ENCODE data around the gene PPP2R3B.

DNA sequence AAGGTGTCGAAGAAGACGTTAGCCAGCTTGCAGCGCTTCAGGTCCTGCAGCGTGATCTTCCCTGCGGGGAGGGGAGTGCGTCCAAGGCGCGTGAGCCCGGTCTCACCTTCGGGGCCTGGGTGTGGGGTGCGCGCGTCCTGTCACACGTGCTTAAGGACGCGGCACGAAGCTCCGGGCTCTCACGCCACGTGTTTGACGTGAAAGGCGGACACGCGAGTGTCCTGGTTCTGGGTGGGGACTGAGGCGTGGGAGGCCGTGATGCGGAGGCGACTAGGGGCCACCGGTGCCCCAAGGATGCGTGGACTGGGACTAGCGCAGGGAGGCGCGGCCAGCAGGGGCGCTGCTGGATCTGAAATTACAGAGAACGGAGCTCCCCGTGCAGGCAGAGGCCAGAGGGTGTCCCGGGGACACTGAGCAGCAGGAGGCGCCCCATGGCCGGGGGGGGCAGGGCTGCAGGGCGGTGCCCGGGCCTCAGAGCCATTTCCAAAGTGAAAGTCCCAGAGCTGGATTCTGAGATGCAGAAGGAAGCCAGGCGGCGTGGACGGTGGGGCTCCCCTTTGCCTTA is 47.8 kb downstream of the PPP2R3B start:
- no peak for TF ChIP-seq EZH2 (IDR thresholded peaks at IDR 0.05; ENCODE audit: borderline replicate concordance, insufficient read depth, low read depth, low read length, poor library complexity, severe bottlenecking)
- TF ChIP-seq, protein P1, sequence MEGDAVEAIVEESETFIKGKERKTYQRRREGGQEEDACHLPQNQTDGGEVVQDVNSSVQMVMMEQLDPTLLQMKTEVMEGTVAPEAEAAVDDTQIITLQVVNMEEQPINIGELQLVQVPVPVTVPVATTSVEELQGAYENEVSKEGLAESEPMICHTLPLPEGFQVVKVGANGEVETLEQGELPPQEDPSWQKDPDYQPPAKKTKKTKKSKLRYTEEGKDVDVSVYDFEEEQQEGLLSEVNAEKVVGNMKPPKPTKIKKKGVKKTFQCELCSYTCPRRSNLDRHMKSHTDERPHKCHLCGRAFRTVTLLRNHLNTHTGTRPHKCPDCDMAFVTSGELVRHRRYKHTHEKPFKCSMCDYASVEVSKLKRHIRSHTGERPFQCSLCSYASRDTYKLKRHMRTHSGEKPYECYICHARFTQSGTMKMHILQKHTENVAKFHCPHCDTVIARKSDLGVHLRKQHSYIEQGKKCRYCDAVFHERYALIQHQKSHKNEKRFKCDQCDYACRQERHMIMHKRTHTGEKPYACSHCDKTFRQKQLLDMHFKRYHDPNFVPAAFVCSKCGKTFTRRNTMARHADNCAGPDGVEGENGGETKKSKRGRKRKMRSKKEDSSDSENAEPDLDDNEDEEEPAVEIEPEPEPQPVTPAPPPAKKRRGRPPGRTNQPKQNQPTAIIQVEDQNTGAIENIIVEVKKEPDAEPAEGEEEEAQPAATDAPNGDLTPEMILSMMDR (IDR thresholded peaks at IDR 0.05) = no peak
